GM12873 (cell line): ENCODE measurements around the gene PIGM.

Experiments
- TF ChIP-seq, protein P1 (sequence below): IDR thresholded peaks from 2 replicates; pipeline ENCODE4 v1.5.1; 2012; ENCODE audit warnings: low read depth, mild to moderate bottlenecking, moderate library complexity, low read length, control low read depth; ENCODE audit not compliant: insufficient read depth; ENCODE audit errors: missing control alignments

PIGM gene

DNA sequence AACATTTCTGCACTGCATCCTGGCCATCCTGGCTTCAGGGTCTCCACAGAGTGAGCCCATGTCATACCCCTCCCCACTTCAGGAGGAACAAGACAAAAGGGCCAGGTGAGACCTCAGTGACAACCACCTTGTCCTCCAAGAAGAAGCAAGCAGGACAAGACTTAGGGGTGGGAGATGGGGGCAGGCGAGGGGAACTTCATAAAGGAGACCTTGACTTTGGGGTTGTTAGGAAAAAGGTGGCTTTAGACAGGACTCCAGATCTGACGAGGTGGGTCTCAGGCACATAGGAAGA is 53.7 kb downstream of the PIGM start:
- TF ChIP-seq, protein P1, sequence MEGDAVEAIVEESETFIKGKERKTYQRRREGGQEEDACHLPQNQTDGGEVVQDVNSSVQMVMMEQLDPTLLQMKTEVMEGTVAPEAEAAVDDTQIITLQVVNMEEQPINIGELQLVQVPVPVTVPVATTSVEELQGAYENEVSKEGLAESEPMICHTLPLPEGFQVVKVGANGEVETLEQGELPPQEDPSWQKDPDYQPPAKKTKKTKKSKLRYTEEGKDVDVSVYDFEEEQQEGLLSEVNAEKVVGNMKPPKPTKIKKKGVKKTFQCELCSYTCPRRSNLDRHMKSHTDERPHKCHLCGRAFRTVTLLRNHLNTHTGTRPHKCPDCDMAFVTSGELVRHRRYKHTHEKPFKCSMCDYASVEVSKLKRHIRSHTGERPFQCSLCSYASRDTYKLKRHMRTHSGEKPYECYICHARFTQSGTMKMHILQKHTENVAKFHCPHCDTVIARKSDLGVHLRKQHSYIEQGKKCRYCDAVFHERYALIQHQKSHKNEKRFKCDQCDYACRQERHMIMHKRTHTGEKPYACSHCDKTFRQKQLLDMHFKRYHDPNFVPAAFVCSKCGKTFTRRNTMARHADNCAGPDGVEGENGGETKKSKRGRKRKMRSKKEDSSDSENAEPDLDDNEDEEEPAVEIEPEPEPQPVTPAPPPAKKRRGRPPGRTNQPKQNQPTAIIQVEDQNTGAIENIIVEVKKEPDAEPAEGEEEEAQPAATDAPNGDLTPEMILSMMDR: no peak

GRCh38 chr1:159977364-159978106 is 54.3 kb downstream of the PIGM start:
- TF ChIP-seq, protein P1: no peak
